PFSK-1 (cell line): ENCODE results near the gene FOXI3.

Experiments used
- POLR2AphosphoS5 ChIP-seq: IDR thresholded peaks from 2 replicates; pipeline ENCODE4 v1.6.1; 2012; ENCODE audit warnings: low read depth, mild to moderate bottlenecking, control low read depth, low read length, moderate library complexity
- REST ChIP-seq, 2 experiments: IDR thresholded peaks; 2 replicates each; pipeline versions ENCODE4 v1.6.1 to v1.8.0; 2011 to 2012; ENCODE audit warnings: low read depth in 2 of 2, low read length in 2 of 2, control low read depth in 1 of 2, inconsistent platforms in 1 of 2, mild to moderate bottlenecking in 1 of 2, moderate library complexity in 1 of 2; ENCODE audit not compliant: insufficient read depth in 1 of 2

- no peak for TF ChIP-seq REST (IDR thresholded peaks at IDR 0.05; ENCODE audit: insufficient read depth in 1 of 2, low read depth in 2 of 2, low read length in 2 of 2)
- no peak for TF ChIP-seq POLR2AphosphoS5
Observed at GRCh38 chr2:88469202-88470114, 17.0 kb upstream of the FOXI3 start.
